Stimulated activated CD8-positive, alpha-beta memory T cell treated with anti-CD3 and anti-CD28 coated beads, Interleukin-4, amount 100 ng/mL, for 24 hours (primary cell): ENCODE results near the gene BMP4.

Experiments used
- DNase-seq: peaks from one replicate; pipeline ENCODE4 v3.0.0-alpha.2; 2020; ENCODE audit warnings: low read depth

The BMP4 gene

GRCh38 chr14:53963320-53964227 lies 6.9 kb upstream of the BMP4 start:
- DNase-seq: no peak

- DNase-seq: no peak
These were observed 6.3 kb upstream of the BMP4 start for GRCh38 chr14:53962953-53963319.

DNA sequence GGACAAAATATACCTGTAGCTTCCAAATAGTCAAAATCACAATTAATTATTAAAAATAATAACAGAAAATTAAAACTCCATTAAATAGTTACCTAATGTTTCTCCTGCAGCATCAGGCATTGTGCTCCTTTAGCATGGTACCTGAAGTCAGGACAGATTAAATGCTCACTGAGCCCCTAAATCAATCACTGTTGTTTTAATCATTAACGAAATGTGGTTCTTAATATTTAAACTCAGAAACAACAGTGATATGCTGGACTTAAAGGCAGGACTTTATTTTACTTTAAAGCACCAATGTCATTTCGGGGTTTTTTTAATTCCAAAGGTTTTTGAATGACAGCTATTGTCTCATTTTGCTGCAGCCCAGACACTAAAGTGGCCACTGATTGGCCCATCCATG lies 2.0 kb upstream of the BMP4 start:
- DNase-seq: no peak

DNA sequence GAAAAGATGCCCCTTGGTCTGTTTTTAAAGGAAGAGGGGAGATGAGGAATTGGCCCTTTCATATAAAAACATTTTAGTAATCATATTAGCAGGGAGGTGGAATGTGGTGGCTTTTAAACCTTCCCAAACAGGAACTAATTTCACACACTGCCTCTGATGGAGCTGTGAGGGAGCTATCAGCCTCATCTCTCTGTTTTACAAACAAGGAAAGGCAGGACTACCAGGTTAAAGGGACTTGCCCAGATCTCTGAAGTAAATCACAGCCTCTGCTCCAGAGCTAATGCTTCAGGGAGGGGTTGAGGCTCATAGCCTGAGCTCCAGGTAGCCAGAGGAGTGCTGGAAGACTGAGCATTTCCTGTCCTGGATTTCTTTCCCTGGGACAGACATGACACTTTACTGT lies 1.1 kb upstream of the BMP4 start:
- DNase-seq: no peak

DNA sequence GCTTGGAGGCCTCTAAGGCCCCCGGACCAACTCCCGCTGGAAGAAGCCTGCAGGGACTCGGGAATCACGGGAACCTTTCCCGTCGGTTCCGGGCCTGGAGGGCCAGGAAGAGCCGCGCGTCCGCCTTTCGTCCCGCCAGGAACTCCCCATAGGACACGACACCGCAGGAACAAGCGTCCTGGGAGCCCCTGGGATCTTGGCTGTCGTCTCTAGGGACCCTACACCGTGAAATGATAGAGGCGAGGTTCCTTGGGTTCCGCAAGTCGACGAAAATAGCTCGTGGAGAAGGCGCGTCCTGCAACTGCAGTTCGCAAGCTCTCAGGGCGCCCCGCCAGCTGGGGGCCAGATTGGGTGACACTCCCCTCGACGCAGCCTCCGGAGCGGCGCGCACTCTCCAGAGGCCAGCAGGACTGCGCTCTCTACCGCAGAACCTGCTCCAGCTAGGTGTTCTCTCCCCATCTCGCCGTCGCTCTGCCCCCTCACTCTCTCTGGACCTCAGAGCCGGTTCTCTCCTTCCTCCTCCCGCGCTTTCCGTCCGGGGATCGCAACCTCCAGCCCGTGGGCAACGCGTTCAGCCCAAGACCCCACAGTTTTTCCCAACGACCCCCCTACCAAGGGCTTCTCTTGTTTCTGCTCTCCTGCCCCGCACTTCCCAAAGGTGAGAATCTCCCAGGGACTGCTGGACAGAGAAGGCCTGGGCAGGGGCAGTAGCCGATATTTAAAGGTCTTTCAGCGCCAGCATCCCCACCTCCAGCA lies 776 bp downstream of the BMP4 start:
- DNase-seq: no peak

DNA sequence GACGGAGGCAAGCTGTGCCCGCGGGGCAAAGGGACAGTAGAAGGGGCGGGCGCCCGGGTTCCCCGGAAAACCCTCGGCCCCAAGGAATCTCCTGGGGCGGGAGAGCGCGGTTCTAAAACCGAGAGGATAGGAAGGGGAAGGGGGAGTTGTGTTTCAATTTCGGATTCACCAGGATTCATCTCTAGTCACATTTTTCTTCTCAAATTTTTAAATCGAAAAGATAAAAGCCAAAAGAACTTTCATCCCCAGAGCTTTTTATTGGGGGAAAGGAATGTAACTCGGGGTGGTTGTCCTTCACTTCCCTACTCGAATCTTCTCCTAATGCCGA lies 1.4 kb downstream of the BMP4 start:
- no peak for DNase-seq

DNA sequence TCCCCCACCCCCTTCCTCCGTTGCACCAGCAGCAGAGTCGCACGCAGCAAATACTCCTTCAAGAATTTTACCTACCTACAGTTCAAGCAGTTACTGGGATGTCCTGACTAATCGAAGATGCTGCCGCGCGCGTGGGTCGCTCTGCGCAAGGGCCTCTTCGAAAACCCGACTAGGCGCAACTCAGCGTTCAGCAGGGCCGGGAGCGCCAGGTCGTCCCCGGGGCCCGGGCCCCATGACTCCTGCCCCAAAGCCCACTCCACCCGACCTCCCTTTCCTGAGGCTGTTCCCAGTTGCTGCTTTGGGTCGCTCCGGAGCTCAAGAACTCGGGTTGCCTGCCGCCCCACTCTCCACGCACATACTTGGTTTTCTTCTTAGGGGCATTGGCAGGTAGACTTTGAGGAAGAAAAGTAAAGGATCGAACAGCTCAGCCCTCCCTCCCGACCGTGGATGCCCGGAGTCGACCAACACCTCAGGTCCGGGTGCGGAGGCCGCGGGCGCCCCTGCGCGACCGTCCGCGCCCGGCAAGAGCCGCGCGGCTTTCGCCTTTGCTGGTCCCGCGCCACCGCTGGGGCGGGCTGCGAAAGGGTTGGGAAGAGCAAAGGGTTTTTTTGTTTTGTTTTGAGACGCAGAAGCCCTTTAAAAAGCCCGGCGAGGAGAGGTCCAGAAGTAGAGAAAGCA lies 1.9 kb downstream of the BMP4 start:
- no peak for DNase-seq

DNA sequence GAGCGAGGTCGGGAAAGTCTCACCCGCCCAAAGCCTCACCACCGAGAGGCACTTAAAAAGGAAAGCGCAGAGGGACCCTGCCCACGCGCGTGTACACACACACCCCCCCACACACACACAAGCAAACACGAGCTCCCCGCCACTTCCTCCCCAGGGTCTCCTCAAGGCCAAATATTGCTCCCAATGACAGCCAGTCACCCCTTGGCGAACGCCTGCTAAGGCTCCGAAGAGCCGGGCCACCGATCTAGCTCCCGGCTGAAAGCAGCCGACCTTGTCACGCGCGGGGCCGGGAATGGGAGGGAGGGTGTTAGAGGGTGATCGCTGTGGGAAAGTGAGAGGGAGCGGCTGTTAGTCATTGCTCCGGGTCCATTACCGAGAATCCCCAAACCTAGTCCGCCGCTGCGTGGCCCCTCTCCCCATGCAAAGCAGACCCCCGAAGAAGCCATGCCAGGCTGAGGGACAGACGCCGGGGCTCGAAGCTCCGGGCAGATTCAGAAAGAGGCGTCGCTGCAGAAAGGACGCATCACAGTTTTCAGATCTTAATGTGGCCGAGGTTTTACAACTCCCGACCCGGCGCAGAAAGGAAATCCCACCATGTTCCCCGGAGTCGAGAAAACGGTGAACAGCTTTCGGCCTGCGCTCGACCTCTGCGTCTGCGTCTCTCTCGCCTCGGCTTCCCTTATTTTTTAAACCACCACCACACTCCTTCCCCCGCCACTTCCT lies 2.6 kb downstream of the BMP4 start:
- DNase-seq: no peak

GRCh38 chr14:53953002-53953827 lies 3.4 kb downstream of the BMP4 start:
- DNase-seq: no peak

DNA sequence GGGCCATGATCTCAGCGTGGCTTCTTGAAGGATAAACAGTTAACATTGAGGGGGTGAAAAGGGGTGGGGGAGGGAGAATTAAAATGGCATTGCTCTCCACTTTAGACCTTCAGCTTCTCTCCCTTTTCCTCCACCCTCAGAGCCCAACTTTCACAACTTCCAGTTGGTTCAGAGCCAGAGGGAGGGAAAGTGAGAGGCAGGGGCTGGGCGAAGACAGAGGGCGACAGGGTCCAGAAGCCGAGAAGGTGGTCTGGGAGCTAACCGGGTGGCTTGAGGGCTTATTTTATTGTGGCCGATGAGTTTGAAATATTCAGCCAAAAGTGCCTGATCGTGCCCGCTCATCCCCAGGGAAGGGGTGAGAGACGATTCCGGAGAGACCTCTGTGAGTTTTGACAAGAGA lies 4.1 kb downstream of the BMP4 start:
- no peak for DNase-seq

DNA sequence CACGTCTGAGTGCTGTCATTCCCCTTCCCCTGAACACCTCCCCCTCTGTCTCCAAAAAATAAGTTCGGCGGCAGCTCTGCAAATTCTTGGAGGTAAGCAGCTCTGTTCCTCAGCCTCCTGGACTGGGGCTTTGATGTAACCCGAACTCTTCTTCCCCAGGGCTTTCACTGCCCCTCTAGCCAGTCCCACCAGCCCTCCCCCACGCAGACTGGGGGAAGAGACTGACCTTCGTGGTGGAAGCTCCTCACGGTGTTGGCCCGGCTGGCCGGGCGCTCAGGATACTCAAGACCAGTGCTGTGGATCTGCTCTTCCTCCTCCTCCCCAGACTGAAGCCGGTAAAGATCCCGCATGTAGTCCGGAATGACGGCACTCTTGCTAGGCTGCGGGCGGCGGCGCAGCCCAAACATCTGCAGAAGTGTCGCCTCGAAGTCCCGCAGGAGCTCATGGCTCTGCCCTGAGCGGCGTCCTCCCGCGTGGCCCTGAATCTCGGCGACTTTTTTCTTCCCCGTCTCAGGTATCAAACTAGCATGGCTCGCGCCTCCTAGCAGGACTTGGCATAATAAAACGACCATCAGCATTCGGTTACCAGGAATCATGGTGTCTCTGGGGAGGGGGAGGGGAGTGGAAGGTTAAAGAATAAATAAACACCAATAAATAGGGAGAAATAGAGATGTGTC lies 4.9 kb downstream of the BMP4 start:
- DNase-seq: no peak

DNA sequence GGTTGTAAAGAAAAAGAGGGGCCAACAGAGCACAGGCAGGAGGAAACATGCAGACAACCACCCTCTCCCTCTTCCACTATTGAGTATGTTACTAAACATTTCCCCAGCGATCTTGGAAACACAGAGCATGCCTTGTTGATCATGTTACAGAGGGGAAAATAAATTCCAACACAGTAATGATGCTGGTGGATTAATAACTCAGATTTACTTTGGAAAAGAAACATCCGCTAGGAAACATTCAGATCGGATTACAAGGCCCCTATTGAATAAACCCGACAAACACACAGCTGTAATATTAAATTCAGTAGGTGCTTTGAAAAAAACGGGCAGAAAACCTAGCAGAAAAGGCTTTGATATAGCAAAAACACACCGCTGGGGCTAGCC lies 5.4 kb downstream of the BMP4 start:
- DNase-seq: no peak

DNA sequence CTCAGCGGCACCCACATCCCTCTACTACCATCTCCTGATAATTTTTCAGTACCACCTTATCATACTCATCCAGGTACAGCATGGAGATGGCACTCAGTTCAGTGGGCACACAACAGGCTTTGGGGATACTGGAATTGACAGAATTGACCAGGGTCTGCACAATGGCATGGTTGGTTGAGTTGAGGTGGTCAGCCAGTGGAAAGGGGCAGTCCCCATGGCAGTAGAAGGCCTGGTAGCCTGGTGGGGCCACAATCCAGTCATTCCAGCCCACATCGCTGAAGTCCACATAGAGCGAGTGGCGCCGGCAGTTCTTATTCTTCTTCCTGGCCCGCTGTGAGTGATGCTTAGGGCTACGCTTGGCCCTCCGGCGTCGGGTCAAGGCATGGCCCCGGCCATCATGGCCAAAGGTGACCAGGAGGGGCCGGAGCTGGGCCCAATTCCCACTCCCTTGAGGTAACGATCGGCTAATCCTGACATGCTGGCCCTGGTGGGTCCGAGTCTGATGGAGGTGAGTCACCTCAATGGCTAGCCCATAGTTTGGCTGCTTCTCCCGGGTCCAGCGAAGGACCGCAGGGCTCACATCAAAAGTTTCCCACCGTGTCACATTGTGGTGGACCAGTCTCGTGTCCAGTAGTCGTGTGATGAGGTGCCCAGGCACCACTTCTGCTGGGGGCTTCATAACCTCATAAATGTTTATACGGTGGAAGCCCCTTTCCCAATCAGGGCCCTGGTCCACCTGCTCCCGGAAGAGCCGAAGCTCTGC lies 6.4 kb downstream of the BMP4 start:
- DNase-seq: no peak

- DNase-seq: no peak
These were observed 7.4 kb downstream of the BMP4 start for GRCh38 chr14:53949201-53949600.

GRCh38 chr14:53948205-53948884 lies 8.3 kb downstream of the BMP4 start:
- DNase-seq: no peak

DNA sequence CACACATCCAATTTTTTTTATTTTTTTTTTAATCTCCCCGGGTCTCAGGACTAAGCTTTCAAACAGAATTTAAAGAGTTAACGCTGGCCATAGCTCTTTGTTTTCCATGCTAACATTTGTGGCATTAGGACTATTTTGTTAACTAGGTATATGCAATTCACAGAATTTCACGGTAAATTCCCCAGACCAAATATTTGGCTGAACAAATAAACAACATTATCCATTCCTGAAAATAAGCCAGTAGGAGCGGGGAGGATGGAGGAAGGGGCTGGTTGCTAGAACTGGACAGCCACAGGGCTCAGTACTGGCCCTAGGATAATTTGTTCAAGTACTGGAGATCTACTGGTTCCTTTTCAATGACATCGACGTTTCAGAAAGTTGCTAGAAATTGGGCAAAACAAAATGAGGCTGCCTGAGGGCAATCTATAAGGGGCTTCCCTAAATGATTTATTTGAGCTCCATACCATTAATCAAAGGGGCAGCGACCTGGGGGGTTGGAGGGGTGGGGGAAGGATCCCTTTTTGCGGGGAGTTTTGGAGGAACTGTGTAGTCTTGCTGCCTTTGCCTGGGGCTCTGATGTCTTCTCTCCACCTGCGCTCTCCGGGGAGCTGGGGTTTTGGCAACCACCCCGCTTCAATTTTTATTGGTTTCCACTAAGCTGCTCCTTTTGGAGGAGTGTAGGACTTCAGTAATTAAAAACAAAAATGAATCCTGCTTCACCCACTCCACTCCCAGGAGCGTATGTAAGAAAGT lies 9.0 kb downstream of the BMP4 start:
- no peak for DNase-seq

GRCh38 chr14:53947094-53947445 lies 9.6 kb downstream of the BMP4 start:
- no peak for DNase-seq

- no peak for DNase-seq
These were observed 10.1 kb downstream of the BMP4 start for GRCh38 chr14:53946404-53947093.
